Keratinocyte (primary cell): ENCODE results near the gene ALDH3A1. TPM values are rescaled to one million over a fixed set of nuclear protein-coding genes. Genes with fewer than 3 reads are reported as not detected.

Source experiments
- DNase-seq: peaks from one replicate; pipeline ENCODE4 v3.0.0-alpha.2; 2011; ENCODE audit warnings: low read depth, missing footprints, low spot score
- FAIRE-seq: peaks from 2 replicates; lab custom pipeline; 2011; peaks lifted over from hg19 to GRCh38; lab: Jason Lieb, UNC
- H2AFZ ChIP-seq: 2 replicates; pipeline ENCODE4 v1.6.0; 2012; ENCODE audit warnings: low read length, control low read depth, inconsistent platforms; ENCODE audit not compliant: control insufficient read depth
- H3K27ac ChIP-seq: 2 replicates; pipeline ENCODE4 v1.5.1; 2011; ENCODE audit warnings: low read length; ENCODE audit not compliant: control insufficient read depth, insufficient read depth
- H3K27me3 ChIP-seq: 3 replicates; pipeline ENCODE4 v1.6.0; 2011; ENCODE audit warnings: low read length; ENCODE audit not compliant: control insufficient read depth, insufficient read depth; ENCODE audit errors: extremely low read depth
- H3K36me3 ChIP-seq, 2 experiments: 2 replicates in 1 of 2; 3 replicates in 1 of 2; pipeline ENCODE4 v1.5.1; 2011; ENCODE audit warnings: low read length in 2 of 2, mild to moderate bottlenecking in 1 of 2; ENCODE audit not compliant: control insufficient read depth in 2 of 2, insufficient read depth in 2 of 2; ENCODE audit errors: extremely low read depth in 1 of 2
- H3K4me1 ChIP-seq: 3 replicates; pipeline ENCODE4 v1.5.1; 2011; ENCODE audit warnings: low read length; ENCODE audit not compliant: control insufficient read depth, insufficient read depth; ENCODE audit errors: extremely low read depth
- H3K4me2 ChIP-seq: 3 replicates; pipeline ENCODE4 v1.6.0; 2011; ENCODE audit warnings: low read depth, low read length; ENCODE audit not compliant: control insufficient read depth, insufficient read depth; ENCODE audit errors: extremely low read depth
- H3K4me3 ChIP-seq, 3 experiments: fragments of 200-600 bp in 1 of 3; sonication (generic) in 1 of 3; 2 replicates in 2 of 3; 3 replicates in 1 of 3; pipeline ENCODE4 v1.5.1; 2011 to 2016; ENCODE audit warnings: low read length in 3 of 3, mild to moderate bottlenecking in 3 of 3, control low read depth in 2 of 3, inconsistent platforms in 1 of 3, low read depth in 1 of 3, mixed read lengths in 1 of 3, mixed run types in 1 of 3, moderate library complexity in 1 of 3; ENCODE audit not compliant: control insufficient read depth in 2 of 3, insufficient read depth in 2 of 3; ENCODE audit errors: extremely low read depth in 1 of 3
- H3K79me2 ChIP-seq: 2 replicates; pipeline ENCODE4 v1.6.0; 2012; ENCODE audit warnings: low read length; ENCODE audit not compliant: control insufficient read depth, insufficient read depth
- H3K9ac ChIP-seq: 3 replicates; pipeline ENCODE4 v1.6.0; 2011; ENCODE audit warnings: low read length; ENCODE audit not compliant: control insufficient read depth, insufficient read depth; ENCODE audit errors: extremely low read depth
- H3K9me1 ChIP-seq: 3 replicates; pipeline ENCODE4 v1.6.0; 2011; ENCODE audit warnings: low read length; ENCODE audit not compliant: control insufficient read depth, insufficient read depth; ENCODE audit errors: extremely low read depth
- H3K9me3 ChIP-seq: 2 replicates; pipeline ENCODE4 v1.5.1; 2012; ENCODE audit warnings: low read depth, low read length; ENCODE audit not compliant: control insufficient read depth
- H4K20me1 ChIP-seq: 3 replicates; pipeline ENCODE4 v1.6.0; 2011; ENCODE audit warnings: low read length; ENCODE audit not compliant: control insufficient read depth, insufficient read depth; ENCODE audit errors: extremely low read depth
- CTCF ChIP-seq, 3 experiments: IDR thresholded peaks in 1 of 3; conservative IDR thresholded peaks in 1 of 3; optimal IDR thresholded peaks in 1 of 3; 2 replicates in 2 of 3; 3 replicates in 1 of 3; pipeline versions ENCODE3 to v1.5.1; 2011; ENCODE audit warnings: low read length in 3 of 3, mild to moderate bottlenecking in 3 of 3, moderate library complexity in 2 of 3, control low read depth in 1 of 3, inconsistent platforms in 1 of 3; ENCODE audit not compliant: insufficient read depth in 2 of 3; ENCODE audit errors: extremely low read depth in 1 of 3
- EZH2 ChIP-seq: IDR thresholded peaks from one replicate; pipeline ENCODE4 v1.6.1; 2012; ENCODE audit warnings: inconsistent platforms, mild to moderate bottlenecking, low read length, moderate library complexity
- dilution Hi-C: fragments of 300-500 bp; cut with MboI; formaldehyde crosslinking; loops from one replicate; pipeline ENCODE4 v1.7.0; 2020; ENCODE audit warnings: low sequenced_read_pairs; ENCODE audit not compliant: extremely low pct_ligation_motif_present
- polyA plus RNA-seq, 5 experiments: library from polyadenylated mRNA; depleted of rRNA in 3 of 5; stranded (reverse) in 3 of 5; stranded (forward) in 1 of 5; unstranded in 1 of 5; fragments of >200 nt; gene quantifications; 1 replicate in 1 of 5; 2 replicates in 3 of 5; 3 replicates in 1 of 5; pipeline versions ENCODE4 v1.2.1 to v1.2.3, GENCODE V29; 2011 to 2012; ENCODE audit warnings: missing spikeins in 2 of 5, low read depth in 1 of 5, low replicate concordance in 1 of 5

The ALDH3A1 gene
- polyA plus RNA-seq, 1 donor (not counting 4 experiments of a cell fraction or from before 2014, with no cell fraction given): 5.8 TPM

GRCh38 chr17:19717031-19717360 is 31.1 kb downstream of the ALDH3A1 start:
- Histone ChIP-seq H3K27ac (no peak overlapping the region), H3K4me1 (peaks cover 37% of the 10 kb centered on the region), H3K79me2 (no peaks in the 10 kb centered on the region), H3K9me1 (no peaks in the 10 kb centered on the region), H2AFZ (no peak overlapping the region), H3K4me2 (no peak overlapping the region), H4K20me1 (no peaks in the 10 kb centered on the region), H3K4me3 (no peak overlapping the region), H3K9me3 (no peaks in the 10 kb centered on the region), H3K36me3 (no peaks in the 10 kb centered on the region), H3K9ac (no peak overlapping the region), H3K27me3 (no peaks in the 10 kb centered on the region)
- DNase-seq (no peak), FAIRE-seq (no peak)
- dilution Hi-C loops: no loop called here
- no peak for TF ChIP-seq CTCF (optimal IDR thresholded peaks at IDR 0.05 in 1 of 3, IDR thresholded peaks at IDR 0.05 in 1 of 3, conservative IDR thresholded peaks at IDR 0.05 in 1 of 3; ENCODE audit: extremely low read depth in 1 of 3, insufficient read depth in 2 of 3, low read length in 3 of 3)
- TF ChIP-seq EZH2: no peak

GRCh38 chr17:19716108-19717030 is 31.7 kb downstream of the ALDH3A1 start, which contains the start of gene SLC47A2:
SLC47A2 (minus strand) TSS chr17:19716584; CDS start chr17:19716555, 29 bp downstream.
- no peaks in the 10 kb centered on the region for H3K36me3 ChIP-seq
- no peak within 1 kb of the TSS for H3K27ac ChIP-seq
- DNase-seq (no peak), FAIRE-seq (no peak)
- H4K20me1 ChIP-seq: no peaks in the 10 kb centered on the region
- no peaks in the 10 kb centered on the region for H3K27me3 ChIP-seq
- no peak within 1 kb of the TSS for H2AFZ ChIP-seq
- no peaks in the 10 kb centered on the region for H3K9me3 ChIP-seq
- no peaks in the 10 kb centered on the region for H3K79me2 ChIP-seq
- H3K4me1 ChIP-seq: peaks cover 37% of the 10 kb centered on the region
- H3K4me3 ChIP-seq: no peak within 1 kb of the TSS
- H3K9ac ChIP-seq: no peak within 1 kb of the TSS
- H3K9me1 ChIP-seq: no peaks in the 10 kb centered on the region
- TF ChIP-seq CTCF (optimal IDR thresholded peaks at IDR 0.05 in 1 of 3, IDR thresholded peaks at IDR 0.05 in 1 of 3, conservative IDR thresholded peaks at IDR 0.05 in 1 of 3; ENCODE audit: extremely low read depth in 1 of 3, insufficient read depth in 2 of 3, low read length in 3 of 3) (no peak), EZH2 (no peak)
- H3K4me2 ChIP-seq: no peak within 1 kb of the TSS
- dilution Hi-C loops: no loop called here
